Type B pancreatic cell (in vitro differentiated cells): ENCODE results near the gene EXOC3L4. TPM values are rescaled to one million over a fixed set of nuclear protein-coding genes. Genes with fewer than 3 reads are reported as not detected.

Experiments used
- DNase-seq: peaks from one replicate; pipeline ENCODE4 v3.0.0; 2021; ENCODE audit warnings: mixed read lengths; ENCODE audit not compliant: unreplicated experiment; ENCODE audit errors: extremely low spot score
- H3K27ac Mint-ChIP-seq: 2 replicates; pipeline ENCODE4 v1.8.0; 2021; ENCODE audit warnings: mild to moderate bottlenecking, mixed read lengths
- H3K27me3 Mint-ChIP-seq: 2 replicates; pipeline ENCODE4 v1.8.0; 2021; ENCODE audit warnings: mixed read lengths
- H3K36me3 Mint-ChIP-seq: 2 replicates; pipeline ENCODE4 v1.8.0; 2021; ENCODE audit warnings: mixed read lengths
- H3K4me1 Mint-ChIP-seq: one replicate; pipeline ENCODE4 v1.8.0; 2021; ENCODE audit warnings: mixed read lengths; ENCODE audit not compliant: unreplicated experiment
- H3K4me3 Mint-ChIP-seq: 2 replicates; pipeline ENCODE4 v1.8.0; 2021; ENCODE audit warnings: mild to moderate bottlenecking, mixed read lengths
- H3K9me3 Mint-ChIP-seq: 2 replicates; pipeline ENCODE4 v1.8.0; 2021; ENCODE audit warnings: mixed read lengths
- CTCF ChIP-seq: fragments of 200-600 bp; sonication (generic); conservative IDR thresholded peaks from 2 replicates; pipeline ENCODE4 v1.5.0; 2021; ENCODE audit warnings: antibody characterized with exemption, mild to moderate bottlenecking
- total RNA-seq: library from RNA; stranded (reverse); gene quantifications from 2 replicates; pipeline ENCODE4 v1.2.1, GENCODE V29; 2021; ENCODE audit warnings: low replicate concordance

The EXOC3L4 gene
- total RNA-seq, 1 donor from 2014 or later: 4.0 TPM

- Mint-ChIP-seq H3K4me3 (no peak overlapping the region), H3K36me3 (no peaks in the 10 kb centered on the region), H3K4me1 (peaks cover 19% of the 10 kb centered on the region), H3K9me3 (no peaks in the 10 kb centered on the region), H3K27ac (no peak overlapping the region), H3K27me3 (peaks cover 12% of the 10 kb centered on the region)
- no peak for TF ChIP-seq CTCF
- DNase-seq: no peak
These were observed 6.0 kb downstream of the EXOC3L4 start for GRCh38 chr14:103100281-103101121.

- no peaks in the 10 kb centered on the region for H3K36me3 Mint-ChIP-seq
- H3K4me3 Mint-ChIP-seq: no peak overlapping the region
- peaks cover 17% of the 10 kb centered on the region for H3K4me1 Mint-ChIP-seq
These were observed 6.9 kb downstream of the EXOC3L4 start for GRCh38 chr14:103101257-103101962.

GRCh38 chr14:103101963-103102688, 7.6 kb downstream of the EXOC3L4 start:
- DNase-seq: no peak
- peaks cover 9% of the 10 kb centered on the region for H3K27me3 Mint-ChIP-seq
- H3K27ac Mint-ChIP-seq: no peak overlapping the region
- H3K4me1 Mint-ChIP-seq: peaks cover 13% of the 10 kb centered on the region
- no peaks in the 10 kb centered on the region for H3K36me3 Mint-ChIP-seq
- H3K9me3 Mint-ChIP-seq: no peaks in the 10 kb centered on the region
- no peak for TF ChIP-seq CTCF
- no peak overlapping the region for H3K4me3 Mint-ChIP-seq

More at GRCh38 chr14:103101257-103101962, 6.9 kb downstream of the EXOC3L4 start:
- no peak for TF ChIP-seq CTCF
- no peak for DNase-seq
- Mint-ChIP-seq H3K9me3 (no peaks in the 10 kb centered on the region), H3K27ac (no peak overlapping the region), H3K27me3 (peaks cover 12% of the 10 kb centered on the region)

- peaks cover 9% of the 10 kb centered on the region for H3K27me3 Mint-ChIP-seq
- TF ChIP-seq CTCF: no peak
- H3K9me3 Mint-ChIP-seq: no peaks in the 10 kb centered on the region
These were observed 8.2 kb downstream of the EXOC3L4 start for GRCh38 chr14:103102689-103103260.

More at GRCh38 chr14:103102689-103103260, 8.2 kb downstream of the EXOC3L4 start:
- Mint-ChIP-seq H3K27ac (no peak overlapping the region), H3K36me3 (no peaks in the 10 kb centered on the region), H3K4me1 (peaks cover 13% of the 10 kb centered on the region), H3K4me3 (no peak overlapping the region)
- no peak for DNase-seq
